HG03025 (cell line): ENCODE results near the gene STAM.
"Not testable (repeated sequence)": the region's sequence is repeated elsewhere in the genome, so short reads cannot be mapped to it uniquely, and the experiment has no call there.

ENCODE experiments used
- ATAC-seq: cut with Tn5 transposase; IDR thresholded peaks from one replicate; pipeline ENCODE4 v1.9.1; 2021; ENCODE audit warnings: mild to moderate bottlenecking, moderate library complexity; ENCODE audit not compliant: unreplicated experiment, low FRiP score

Gene STAM

DNA sequence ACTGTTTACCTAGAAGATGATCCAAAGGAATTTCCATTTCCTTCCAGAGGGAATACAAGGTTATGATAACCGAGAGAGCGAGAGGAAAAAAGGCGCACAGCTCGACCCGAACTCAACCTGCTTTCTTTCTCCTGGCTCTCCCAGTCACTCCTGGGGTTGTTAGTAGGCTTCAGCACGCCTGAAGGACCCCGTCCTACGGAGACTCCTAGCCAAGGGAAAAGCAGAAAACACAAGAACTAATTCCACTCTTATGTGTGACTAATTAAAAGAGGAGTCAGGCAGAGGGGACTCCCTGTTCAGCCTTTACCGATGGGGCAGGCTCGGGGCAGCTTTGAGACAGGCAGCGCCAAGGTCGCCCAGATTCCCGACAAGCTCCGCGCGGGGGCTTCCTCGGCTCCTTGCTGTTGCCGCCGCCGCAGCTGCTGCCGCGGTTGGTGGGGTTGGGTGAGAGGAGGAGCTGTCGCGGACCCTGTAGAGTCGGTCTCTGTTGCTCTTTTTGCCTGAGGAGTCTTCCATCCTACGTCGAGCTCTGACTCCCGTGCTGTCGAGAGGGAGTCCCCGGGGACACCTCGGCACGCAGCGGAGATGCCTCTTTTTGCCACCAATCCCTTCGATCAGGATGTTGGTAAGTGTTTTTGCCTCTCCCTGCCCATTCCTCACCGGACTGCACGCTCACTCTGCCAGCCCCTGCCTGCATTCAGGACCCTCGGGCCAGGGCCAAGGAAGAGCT is at the start of gene STAM:
TSS of gene STAM (plus strand) at position 397 of the 730 bp plus-strand sequence. CDS start at position 586, 189 bp downstream.
- ATAC-seq: peak; percentile 96

DNA sequence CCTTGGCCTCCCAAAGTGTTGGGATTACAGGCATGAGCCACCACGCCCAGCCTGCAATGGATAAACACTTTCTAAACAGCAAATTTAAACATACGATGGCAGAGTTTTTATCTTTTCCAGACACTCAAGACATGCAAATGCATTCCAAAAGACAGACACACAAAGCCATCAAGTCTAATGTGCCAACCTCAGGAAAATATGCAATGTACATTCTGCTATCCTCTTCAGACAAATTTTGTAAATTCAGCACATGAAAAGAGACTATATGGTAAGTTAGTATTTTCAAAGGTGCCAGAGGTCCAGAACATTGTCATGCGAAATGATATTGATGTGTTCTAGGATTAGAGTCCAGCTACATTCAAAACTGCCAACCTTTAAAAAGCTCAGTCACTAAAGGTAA is 46.6 kb upstream of the STAM start:
- ATAC-seq: no peak

- no peak for ATAC-seq
Observed at GRCh38 chr10:17599089-17599488, 44.9 kb upstream of the STAM start.

DNA sequence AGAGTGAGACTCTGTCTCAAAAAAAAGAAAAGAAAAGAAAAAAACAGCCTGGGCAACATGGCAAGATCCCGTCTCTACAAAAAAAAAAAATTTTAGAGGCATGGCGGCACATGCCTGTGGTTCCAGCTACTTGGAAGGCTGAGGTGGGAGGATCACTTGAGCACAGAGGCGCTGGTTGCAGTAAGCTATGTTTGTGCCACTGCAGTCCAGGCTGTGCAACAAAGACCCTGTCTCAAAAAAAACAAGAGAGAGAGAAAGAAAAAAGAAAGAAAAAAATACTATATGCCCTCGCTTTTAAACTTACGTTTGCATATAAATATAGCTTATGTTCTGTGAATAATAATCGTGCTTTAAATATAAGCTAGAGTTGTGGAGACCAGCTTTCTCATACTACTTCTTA is 38.0 kb upstream of the STAM start:
- no peak for ATAC-seq

DNA sequence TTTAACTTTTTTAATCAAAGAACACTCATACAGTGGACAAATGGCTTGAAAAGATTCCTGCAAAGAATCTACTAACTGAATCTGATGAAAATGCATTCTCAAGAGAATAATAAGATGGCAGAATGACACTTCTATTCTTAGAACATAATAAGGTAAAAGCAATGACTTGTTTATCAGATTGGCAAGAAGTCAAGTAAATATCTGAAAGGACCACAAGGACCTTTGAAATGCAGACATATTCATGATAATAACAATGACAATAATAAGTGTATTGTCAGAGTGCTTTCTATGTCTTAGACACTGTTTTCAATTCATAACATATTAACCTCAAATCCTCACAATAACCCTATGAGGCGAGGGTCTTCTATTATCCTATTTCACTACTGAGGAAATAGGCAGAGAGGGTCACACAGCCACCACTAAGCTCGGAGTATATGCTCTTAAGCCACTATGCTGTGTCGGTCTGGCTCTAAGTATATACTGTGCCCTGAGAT is 37.4 kb upstream of the STAM start:
- ATAC-seq: no peak

DNA sequence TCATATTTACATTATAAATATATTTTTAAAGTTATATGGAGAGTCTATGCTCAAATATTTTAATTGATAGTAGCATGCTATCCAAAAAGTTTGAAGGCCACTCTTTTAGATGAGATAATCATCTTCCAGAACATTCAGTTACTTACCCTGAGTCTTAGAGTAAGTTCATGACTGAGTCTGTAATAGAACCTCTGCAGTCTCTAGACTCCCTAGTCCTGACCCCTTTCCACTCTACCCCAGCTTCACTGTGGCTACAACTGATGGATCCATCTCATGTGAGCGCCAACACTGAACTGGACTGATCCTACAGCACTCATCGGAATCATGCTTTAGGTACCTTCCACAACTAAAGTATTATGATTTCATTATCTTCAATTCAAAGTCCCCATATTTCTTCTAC is 36.9 kb upstream of the STAM start:
- no peak for ATAC-seq

- ATAC-seq: peak; percentile 55
Observed at GRCh38 chr10:17607603-17608332, 36.2 kb upstream of the STAM start.

GRCh38 chr10:17609523-17610079 is 34.4 kb upstream of the STAM start:
- no peak for ATAC-seq

DNA sequence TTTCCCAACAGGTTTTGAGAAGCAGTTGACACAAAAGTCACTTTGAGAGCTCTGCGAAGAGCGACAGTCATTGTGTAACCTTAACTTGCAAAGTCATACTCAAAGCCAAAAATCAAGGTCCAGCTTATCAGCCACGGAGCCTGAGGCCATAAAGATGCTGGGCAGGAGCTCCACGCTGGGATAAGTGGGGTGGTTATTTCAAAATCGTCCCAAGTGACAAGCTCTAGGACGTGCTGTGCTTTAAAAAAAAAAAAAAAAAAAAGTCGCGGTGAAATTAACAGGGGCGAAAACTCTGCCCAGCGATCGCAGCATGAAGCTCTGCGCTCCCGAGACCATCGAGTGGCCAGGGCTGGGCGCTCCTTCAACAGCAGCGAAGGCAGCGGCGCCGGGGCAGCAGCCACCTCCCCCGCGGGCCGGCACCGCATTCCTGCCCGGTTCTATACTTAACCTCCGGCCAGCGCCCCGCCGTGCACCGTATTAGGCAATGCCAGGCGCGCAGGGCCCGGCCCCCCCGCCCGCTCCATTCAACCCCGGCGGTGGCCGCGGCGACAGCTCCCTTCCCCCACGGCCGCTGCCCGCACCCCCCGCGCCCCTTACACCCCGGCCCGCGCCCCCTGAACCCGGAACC is 27.4 kb upstream of the STAM start:
- ATAC-seq: peak; percentile 13

- ATAC-seq: peak; percentile 49
Observed at GRCh38 chr10:17617031-17617911, 26.7 kb upstream of the STAM start, which contains the start of gene HACD1. HACD1 (minus strand) TSS chr10:17617374; CDS start chr10:17617339, 35 bp downstream.

DNA sequence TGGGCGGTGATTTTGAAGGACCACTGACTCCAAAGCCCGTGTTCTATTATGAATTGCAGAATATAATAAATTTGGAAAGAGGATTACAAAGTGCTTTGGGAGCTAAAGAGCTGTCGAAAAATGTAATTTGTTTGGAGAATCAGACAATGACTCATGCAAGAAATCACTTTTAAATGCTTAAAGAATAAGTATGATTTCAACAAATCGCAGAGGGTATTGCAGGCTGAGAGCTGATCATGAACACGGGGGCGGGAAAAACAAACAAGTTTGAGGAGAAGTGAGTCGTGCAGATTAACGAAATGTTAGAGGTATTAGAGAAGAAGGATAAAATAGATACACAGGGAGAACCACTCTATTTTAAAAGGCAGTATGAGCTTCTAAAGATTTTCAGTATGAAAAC is 21.9 kb upstream of the STAM start:
- ATAC-seq: no peak

- ATAC-seq: no peak
Observed at GRCh38 chr10:17624996-17625395, 19.0 kb upstream of the STAM start.

DNA sequence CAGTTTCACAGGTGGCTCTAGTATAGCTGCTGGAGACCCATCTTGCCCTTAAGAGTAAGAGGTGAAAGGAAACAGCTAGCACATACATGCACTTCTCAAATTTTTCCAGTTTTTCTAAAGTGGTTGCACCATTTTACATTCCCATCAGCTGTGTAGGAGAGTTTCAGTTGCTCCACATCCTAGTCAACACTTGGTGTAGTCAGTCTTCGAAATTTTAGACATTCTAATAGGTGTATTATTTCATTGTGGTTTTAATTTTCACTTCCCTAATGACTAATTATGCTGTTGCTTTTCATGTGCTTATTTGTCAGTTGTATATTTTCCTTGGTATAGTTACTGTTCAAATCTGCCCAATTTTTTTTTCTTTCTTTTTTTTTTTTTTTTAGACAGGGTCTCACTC is 17.3 kb upstream of the STAM start:
- no peak for ATAC-seq

DNA sequence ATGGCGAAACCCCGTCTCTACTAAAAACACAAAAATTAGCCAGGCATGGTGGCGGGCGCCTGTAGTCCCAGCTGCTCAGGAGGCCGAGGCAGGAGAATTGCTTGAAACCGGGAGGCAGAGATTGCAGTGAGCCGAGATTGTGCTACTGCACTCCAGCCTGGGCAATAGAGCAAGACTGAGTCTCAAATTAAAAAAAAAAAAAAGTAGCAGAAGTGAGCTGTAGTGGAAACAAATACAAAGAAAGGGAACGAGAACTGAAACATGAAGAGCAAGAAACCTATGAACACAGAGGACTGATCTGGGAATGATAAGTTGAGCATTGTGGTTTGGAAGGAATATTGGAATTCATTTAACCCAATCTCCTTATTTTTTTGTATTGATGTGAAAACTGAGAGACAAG is 11.4 kb upstream of the STAM start:
- not testable (repeated sequence) for ATAC-seq

DNA sequence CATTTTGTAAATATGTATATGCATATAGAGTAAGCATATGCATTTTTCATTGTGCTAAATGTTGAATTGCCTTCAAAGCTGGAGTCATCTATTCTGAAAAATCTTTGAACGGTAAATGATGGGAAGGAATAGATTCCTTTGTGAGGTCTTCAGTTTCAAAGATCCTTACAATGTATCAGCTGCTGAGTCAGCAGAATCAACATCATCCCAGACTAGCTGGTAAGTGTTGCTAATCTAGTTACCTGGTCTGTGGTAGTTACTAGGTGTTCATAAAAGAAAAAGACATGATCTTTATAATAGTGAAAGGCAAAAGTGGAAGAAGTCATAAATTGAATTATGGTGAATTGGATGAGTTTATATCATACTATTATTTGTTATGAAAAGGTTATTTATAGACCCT is 10.6 kb upstream of the STAM start:
- ATAC-seq: no peak

DNA sequence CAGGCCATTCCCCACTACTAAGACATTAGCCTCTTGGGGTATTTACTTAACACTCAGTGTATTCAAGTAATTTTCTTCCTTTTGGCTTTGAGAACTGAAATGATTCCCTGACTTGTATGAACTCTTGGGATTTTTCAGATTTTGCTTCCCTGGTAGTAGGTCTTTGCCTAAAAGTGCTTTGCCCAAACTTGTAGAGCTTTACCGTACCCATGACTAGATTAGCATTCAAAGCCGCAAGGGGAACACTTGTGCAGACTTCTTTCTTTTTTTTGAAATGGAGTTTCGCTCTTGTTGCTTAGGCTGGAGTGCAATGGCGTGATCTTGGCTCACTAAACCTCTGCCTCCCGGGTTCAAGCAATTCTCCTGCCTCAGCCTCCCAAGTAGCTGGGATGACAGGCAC is 6.1 kb upstream of the STAM start:
- no peak for ATAC-seq

DNA sequence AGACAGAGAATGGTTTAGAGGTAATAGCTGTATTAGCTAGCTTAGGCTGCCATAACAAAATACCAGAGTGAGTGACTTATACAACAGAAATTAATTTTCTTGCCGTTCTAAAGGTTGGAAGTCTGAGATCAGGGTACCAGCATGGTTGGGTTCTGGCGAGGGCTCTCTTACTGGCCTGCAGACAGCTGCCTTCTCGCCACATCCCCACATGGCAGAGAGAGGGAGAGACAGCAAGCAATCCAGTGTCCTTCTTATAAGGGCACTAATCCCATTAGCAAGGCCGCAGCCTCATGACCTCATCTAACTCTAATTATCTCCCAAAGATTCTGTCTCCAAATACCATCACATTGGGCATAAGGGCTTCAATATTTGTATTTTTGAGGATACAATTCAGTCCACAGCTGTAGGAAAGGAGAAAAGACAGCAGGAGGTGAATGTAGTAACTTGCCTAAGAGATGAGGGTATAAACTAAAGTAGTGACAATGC is 3.6 kb upstream of the STAM start:
- no peak for ATAC-seq

DNA sequence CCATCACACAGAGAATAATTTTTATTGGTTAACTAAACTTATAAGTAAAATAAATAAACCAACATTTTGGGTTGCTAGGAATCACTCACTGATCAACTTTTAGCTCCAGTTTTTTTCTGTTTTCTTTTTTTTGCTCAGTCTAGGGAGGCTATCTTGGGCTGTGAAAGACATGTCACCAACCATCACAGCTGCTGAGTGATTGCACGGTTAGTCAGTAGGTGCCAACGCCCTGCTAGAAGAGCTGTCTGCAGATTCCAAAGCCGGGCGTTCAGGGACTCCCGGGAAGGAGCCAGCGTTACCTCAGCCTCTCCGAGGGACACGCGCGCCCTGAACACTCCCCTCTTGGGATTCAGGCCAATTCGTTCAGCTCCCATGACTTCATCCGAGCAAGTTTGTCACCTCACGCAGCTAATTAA is 604 bp upstream of the STAM start:
- ATAC-seq: peak; percentile 24

GRCh38 chr10:17644485-17644943 is 563 bp downstream of the STAM start:
- peak; percentile 42 for ATAC-seq
